Epithelial cell of prostate (primary cell): ENCODE results near the gene CDNF.
A peak's percentile ranks its signal among the peaks of the same experiment; 100 is the strongest.

Source experiments
- DNase-seq: peaks from one replicate; pipeline ENCODE4 v3.0.0-alpha.2; 2011; ENCODE audit warnings: low read depth, low spot score
- H3K27ac ChIP-seq: fragments of 450-650 bp; 2 replicates; pipeline ENCODE4 v1.5.1; 2017; ENCODE audit warnings: mild to moderate bottlenecking

The CDNF gene

GRCh38 chr10:14801723-14802122, 36.1 kb downstream of the CDNF start:
- no peak for DNase-seq
- no peak overlapping the region for H3K27ac ChIP-seq

DNA sequence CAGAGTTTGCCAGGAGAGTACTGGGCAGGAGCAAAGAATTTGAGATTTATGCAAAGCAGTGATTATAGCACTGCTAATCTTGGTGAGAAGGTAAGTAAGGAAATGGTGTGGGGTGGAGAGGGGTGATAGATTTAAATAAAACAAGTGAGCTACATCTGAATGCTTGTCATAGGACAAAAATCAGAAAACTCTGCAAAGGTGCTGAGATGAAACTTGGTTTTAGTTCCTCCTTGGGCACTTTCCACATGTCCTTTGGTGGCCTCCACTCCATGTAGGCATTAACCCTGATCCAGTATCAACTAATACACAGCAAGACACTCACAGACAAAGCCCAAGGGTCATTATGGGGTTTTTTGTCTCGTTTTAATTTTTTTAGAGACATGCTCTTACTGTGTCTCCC, 37.4 kb downstream of the CDNF start:
- no peak overlapping the region for H3K27ac ChIP-seq
- DNase-seq = no peak

- no peak for DNase-seq
- H3K27ac ChIP-seq = no peak overlapping the region
Observed at GRCh38 chr10:14798636-14799035, 39.2 kb downstream of the CDNF start.

- DNase-seq = no peak
- no peak overlapping the region for H3K27ac ChIP-seq
Observed at GRCh38 chr10:14787938-14788337, 49.9 kb downstream of the CDNF start.

DNA sequence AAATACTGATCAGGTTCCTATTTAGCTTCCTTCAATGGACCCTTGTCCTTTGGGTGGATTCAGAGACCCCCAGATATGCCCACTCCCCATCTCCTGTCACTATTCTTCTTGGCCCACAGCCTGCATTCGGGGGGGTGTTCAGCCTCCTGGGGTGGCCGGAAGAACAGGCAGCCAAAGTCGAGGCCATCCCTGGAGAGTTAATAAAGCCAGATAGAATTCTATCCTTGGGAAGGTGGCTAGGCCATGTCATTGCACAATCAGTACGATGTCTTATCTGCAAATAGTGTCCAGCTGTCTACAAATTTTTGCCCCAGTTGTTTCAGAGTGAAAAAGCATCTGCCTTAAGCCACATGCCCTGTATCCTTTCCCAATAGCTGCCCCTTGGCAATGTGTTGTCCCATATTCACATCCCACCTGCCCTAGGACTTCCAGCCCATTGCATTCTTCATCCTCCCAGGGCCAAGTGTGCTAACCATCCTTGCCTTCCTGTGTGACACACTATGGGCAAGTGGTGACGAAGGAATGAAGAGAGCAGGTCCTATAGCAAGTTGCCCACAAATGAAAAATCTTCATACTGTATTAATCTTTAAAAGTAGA, 53.3 kb downstream of the CDNF start:
- H3K27ac ChIP-seq = no peak overlapping the region
- no peak for DNase-seq

DNA sequence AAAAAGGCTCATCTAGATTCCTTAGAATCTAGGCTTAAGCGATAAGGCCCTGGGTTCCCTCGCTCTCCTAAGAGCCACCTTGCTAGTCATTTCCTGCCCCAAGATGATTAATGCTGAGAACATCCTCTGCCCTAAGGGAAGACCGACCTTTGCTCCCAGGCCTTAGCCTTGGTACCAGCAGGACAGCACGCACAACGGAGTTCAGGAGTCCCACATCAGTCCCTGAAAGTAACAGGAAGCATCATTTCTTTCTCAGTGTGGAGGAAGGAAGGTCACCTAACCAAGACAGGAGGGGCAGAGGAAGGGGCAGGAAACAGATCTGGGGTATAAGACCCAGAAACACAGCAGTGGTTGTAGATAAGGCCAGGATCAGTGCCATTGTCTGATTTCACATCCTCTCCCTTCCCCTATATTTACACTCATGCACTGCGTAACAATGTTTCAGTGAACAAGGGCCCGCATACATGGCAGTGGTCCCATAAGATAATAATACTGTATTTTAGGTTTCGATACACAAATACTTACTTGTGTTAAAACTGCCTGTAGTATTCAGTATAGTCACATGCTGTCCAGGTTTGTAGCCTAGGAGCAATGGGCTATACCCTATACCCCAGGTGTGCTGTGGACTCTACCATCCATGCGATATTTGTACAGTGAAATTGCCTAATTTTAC, 55.0 kb downstream of the CDNF start:
- no peak overlapping the region for H3K27ac ChIP-seq
- DNase-seq = no peak

GRCh38 chr10:14781763-14782162, 56.1 kb downstream of the CDNF start:
- no peak for DNase-seq
- H3K27ac ChIP-seq = no peak overlapping the region

DNA sequence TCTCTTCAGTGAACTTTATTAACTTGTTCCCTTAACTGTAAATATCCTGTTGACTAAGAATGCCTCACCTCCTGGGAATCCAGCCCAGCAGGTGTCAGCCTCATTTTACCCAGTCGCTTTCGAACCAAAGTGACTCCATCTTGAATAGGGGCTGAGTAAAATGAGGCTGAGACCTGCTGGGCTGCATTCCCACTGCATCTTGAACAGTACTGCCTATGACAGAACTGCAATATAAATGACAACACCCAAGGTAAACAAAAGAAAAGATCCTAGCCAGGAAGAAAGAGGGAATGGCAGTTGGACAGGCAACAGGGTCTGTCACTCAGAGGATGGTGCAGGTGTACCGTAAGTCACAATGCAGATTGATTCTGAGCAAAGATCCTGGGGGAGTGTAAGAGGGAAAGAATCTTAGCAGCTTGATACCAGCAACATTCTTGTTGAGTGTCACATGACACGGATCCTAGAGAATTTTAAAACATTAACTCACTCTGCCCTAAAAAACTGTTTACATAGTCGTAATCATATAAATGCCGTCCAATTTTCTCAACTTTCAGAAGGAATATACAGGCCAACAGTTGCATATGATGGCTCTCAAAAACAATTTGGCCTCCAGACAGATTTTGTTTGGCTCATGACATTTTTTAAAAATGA, 58.7 kb downstream of the CDNF start:
- DNase-seq = peak; percentile 5
- H3K27ac ChIP-seq = peak overlapping the region; percentile 4

DNA sequence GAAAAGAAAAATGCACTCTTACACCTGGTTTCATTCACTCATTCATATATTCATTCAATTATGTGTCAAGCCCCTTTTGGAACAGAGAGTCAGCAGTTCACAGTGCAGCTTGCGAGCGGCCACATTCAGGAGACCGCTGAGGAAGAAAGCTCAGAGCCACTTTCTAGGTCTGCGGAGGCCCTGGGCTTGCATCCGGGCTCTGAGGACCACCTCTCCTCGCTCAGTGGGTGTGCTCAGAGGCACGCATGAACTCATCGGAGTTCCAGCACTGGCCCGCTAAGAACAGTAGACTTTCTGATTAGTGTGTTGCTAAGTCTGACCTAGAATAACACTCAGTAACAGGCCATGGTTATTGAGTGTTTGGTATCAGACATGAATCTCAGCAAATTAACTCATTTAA, 61.3 kb downstream of the CDNF start:
- H3K27ac ChIP-seq = no peak overlapping the region
- DNase-seq = no peak

- no peak overlapping the region for H3K27ac ChIP-seq
- DNase-seq = no peak
Observed at GRCh38 chr10:14775656-14776055, 62.2 kb downstream of the CDNF start.

DNA sequence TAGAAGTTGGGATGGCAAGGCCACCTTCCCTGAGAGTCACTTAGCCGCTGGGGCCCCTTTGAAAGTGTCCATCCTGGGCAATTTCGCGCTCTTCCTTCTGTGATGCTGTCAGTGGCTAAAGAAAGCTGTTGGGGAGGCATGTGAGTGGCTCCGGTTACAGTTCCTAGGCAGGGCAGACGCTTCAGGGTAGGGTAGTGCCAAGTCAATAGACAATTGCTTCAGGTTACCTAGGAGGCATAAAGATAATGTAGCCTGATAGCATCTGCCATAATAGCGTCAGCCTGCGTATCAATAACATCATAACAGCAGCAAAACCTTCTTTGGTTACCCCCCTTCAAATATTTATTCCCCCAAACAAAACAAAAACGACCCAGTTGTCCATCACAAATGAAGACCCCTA, 63.0 kb downstream of the CDNF start, which contains the start of gene FAM107B:
FAM107B (minus strand) TSS at position 101 of the 400 bp plus-strand sequence. CDS start 234 bp downstream, outside the sequence.
- no peak for DNase-seq
- H3K27ac ChIP-seq = no peak within 1 kb of the TSS

DNA sequence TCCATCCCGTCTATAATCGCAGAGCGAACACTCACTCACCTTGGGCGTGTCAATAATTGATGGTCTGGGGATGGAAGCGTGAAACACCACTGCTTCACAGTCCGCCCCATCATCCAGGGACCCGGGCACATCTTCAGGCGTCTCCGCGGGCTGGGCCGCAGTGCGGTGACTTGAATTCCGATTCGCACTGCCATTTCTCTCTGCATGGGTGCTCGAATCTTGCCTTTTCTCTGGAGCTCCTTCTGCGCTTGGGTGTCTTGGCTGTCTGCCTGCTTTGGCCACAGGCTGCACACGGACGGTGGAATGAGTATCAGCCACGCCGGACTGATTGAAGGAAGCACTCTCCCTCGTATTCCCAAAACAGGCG, 63.6 kb downstream of the CDNF start:
- DNase-seq = no peak
- H3K27ac ChIP-seq = no peak overlapping the region

DNA sequence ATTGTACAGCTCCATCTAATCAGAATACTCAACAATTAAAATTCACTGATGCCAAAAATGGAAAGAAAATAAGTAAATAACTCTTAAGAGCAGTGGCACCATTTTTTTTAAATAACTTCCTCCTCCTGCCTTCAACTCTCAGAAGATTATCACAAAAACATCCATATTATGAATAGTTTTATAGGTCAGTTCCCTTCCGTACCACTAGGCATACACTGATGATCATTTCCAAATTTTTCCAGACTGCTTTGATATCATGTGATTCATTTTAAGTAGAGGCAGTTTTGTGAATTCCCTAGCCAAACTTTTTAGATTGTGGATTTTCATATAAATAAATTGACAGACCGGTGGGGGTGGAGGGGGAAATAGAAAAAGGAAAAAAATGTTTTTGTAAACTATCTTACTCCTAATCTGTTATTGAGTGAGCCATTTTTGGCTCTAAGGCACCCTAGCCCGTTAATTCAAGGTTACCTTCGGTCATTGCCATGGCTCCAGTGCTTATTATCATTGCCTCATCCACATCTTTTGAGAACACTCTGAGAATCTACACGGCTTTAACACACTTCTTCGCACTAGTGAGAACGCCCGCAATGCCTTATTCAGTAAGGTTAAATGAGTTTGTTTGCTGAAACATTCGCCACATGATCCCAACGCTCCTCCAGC, 64.2 kb downstream of the CDNF start:
- no peak overlapping the region for H3K27ac ChIP-seq
- no peak for DNase-seq

GRCh38 chr10:14772399-14772798, 65.4 kb downstream of the CDNF start:
- DNase-seq = no peak
- no peak overlapping the region for H3K27ac ChIP-seq

- no peak overlapping the region for H3K27ac ChIP-seq
- DNase-seq = no peak
Observed at GRCh38 chr10:14770927-14771326, 66.9 kb downstream of the CDNF start.
